Endothelial cell of umbilical vein (primary cell): ENCODE results near the gene AP2A2.

ENCODE experiments used
- EZH2 ChIP-seq: IDR thresholded peaks from 2 replicates; pipeline ENCODE4 v1.6.1; 2012; ENCODE audit warnings: borderline replicate concordance, low read depth, mild to moderate bottlenecking, moderate library complexity, low read length, inconsistent platforms; ENCODE audit not compliant: severe bottlenecking
- GATA2 ChIP-seq: IDR thresholded peaks from 2 replicates; pipeline ENCODE4 v1.7.0; 2011; ENCODE audit warnings: low read depth, mild to moderate bottlenecking, moderate library complexity, mixed read lengths, low read length; ENCODE audit not compliant: insufficient read length, insufficient read depth
- JUN ChIP-seq: IDR thresholded peaks from 2 replicates; pipeline ENCODE4 v1.6.1; 2011; ENCODE audit warnings: borderline replicate concordance, low read depth; ENCODE audit not compliant: insufficient read length, insufficient read depth
- MAX ChIP-seq: IDR thresholded peaks from 2 replicates; pipeline ENCODE4 v1.6.1; 2011; ENCODE audit not compliant: insufficient read depth, insufficient read length
- MYC ChIP-seq: IDR thresholded peaks from one replicate; pipeline ENCODE4 v1.6.1; 2011; ENCODE audit warnings: mild to moderate bottlenecking, low read depth, low read length
- POLR2A ChIP-seq: IDR thresholded peaks from 2 replicates; pipeline ENCODE4 v1.6.1; 2012; ENCODE audit warnings: low read depth, mild to moderate bottlenecking, control low read depth, low read length
- POLR2AphosphoS5 ChIP-seq: IDR thresholded peaks from 2 replicates; pipeline ENCODE4 v1.6.1; 2012; ENCODE audit warnings: low read depth, mild to moderate bottlenecking, control low read depth, low read length, moderate library complexity; ENCODE audit not compliant: insufficient read depth
- TF ChIP-seq, protein P1 (sequence below), 2 donors: IDR thresholded peaks; 1 replicate in 1 of 2; 2 replicates in 1 of 2; pipeline ENCODE4 v1.5.1; 2011; ENCODE audit warnings: low read length in 2 of 2, mild to moderate bottlenecking in 2 of 2, moderate library complexity in 2 of 2, control low read depth in 1 of 2, inconsistent platforms in 1 of 2, low read depth in 1 of 2; ENCODE audit not compliant: insufficient read depth in 1 of 2; ENCODE audit errors: extremely low read depth in 1 of 2

DNA sequence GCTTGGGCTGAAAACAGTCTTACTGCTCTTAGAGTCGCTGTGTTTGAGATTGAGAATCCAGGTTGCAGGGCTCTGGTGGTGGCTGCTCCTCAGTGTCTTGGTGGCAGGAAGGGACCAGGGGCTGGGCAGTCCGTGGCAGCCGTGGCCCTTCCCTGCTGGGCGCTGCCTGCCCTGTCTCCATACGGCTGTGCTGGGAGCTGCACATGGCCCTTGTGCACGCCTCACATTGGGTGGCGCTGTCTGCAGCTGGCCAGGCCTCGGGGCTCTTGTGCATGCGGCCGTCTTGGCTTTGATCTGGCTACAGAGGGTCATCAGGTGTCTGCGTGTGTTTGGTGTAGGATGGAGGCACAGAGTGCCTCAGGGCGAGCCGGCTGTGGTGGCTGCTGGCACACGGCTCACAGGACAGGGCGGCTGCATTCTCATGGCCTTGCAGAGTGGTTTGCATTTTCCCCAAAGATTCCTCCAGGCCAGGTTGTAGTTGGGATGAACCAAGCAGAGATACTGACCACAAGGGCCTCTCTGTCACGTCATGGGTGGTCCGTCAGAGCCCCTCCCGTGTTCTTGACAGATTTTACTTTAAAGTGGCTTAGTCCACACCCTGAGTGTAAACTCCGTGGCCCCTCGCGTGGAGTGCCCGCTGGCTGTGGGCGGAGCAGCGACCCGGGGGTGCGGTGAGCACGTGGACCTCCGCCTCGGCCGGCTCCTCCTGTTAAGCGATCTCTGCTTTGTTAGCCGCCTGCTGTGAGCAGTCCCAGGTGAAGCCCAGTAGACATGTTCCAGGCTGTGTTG lies 76.1 kb downstream of the AP2A2 start:
- TF ChIP-seq, protein P1, sequence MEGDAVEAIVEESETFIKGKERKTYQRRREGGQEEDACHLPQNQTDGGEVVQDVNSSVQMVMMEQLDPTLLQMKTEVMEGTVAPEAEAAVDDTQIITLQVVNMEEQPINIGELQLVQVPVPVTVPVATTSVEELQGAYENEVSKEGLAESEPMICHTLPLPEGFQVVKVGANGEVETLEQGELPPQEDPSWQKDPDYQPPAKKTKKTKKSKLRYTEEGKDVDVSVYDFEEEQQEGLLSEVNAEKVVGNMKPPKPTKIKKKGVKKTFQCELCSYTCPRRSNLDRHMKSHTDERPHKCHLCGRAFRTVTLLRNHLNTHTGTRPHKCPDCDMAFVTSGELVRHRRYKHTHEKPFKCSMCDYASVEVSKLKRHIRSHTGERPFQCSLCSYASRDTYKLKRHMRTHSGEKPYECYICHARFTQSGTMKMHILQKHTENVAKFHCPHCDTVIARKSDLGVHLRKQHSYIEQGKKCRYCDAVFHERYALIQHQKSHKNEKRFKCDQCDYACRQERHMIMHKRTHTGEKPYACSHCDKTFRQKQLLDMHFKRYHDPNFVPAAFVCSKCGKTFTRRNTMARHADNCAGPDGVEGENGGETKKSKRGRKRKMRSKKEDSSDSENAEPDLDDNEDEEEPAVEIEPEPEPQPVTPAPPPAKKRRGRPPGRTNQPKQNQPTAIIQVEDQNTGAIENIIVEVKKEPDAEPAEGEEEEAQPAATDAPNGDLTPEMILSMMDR (IDR thresholded peaks at IDR 0.05; ENCODE audit: extremely low read depth in 1 of 2, insufficient read depth in 1 of 2, low read depth in 1 of 2, low read length in 2 of 2) = no peak
- TF ChIP-seq MYC (no peak), POLR2A (no peak), EZH2 (no peak), GATA2 (no peak), JUN (no peak), POLR2AphosphoS5 (no peak), MAX (no peak)
